HG03025 (cell line): ENCODE measurements around the gene UHRF1.
"Not testable (repeated sequence)": the region's sequence is repeated elsewhere in the genome, so short reads cannot be mapped to it uniquely, and the experiment has no call there.

Experiments
- ATAC-seq: cut with Tn5 transposase; IDR thresholded peaks from one replicate; pipeline ENCODE4 v1.9.1; 2021; ENCODE audit warnings: mild to moderate bottlenecking, moderate library complexity; ENCODE audit not compliant: unreplicated experiment, low FRiP score

The UHRF1 gene

DNA sequence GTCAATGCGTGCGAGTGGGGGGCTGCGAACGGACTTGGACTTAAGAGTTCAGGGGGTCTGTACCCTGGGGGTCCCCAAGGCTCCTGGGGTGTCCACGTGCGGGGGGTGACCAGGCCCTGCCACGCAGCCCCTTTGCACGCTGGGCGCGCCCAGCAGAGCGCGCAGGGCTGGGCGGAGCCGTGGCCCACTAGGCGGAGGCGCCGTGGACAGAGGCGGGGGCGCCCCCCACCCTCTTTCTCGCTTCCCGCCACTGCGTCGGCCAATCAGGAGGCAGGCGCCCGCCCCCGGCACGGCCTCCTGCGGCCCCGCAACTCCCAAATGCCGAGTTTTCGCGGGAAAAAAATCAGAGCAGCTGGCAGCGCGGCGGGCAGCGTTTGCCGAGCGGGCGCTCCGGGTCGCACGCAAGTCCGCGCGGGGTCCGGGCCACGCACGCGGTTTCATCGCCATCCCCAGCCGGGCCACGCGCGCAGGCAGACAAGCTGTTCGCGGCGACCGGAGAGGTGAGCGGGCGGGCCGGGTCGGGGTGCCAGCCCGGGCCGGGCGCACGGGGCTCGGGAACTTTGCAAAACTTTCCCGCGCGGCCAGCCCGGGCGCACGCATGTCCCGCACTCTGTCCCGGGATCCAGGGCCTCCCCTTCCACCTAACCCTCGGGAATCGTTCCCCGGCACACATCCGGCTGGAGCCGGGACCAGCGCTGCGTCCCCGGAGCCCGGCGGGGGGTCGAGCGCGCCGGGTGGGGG is at the start of gene UHRF1:
UHRF1 (plus strand) TSS at position 346 of the 741 bp plus-strand sequence. CDS start 1,385 bp downstream, outside the sequence.
- ATAC-seq: no peak

DNA sequence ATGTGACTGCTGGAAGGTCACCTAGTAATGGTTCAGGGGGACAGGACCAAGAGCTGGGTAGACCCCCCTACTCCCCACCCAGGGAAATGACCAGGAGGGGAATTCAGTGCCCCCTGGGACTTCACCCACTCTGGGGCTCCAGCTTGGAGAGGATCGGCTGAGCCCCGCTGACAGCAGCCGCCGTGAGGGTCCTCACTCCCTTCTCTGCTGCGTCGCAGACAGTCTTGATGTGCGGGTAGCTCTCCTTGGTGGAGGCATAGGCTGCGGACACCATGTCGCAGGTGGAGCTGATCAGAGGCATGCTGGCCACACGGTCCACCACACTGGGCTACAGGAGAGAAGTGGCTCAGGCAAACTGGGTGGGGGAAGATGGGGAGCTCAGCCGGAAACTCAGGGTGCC is 49.6 kb upstream of the UHRF1 start:
- ATAC-seq: no peak

- no peak for ATAC-seq
Observed at GRCh38 chr19:4861147-4861546, 48.2 kb upstream of the UHRF1 start.

GRCh38 chr19:4866595-4867424 is 42.5 kb upstream of the UHRF1 start:
- no peak for ATAC-seq

GRCh38 chr19:4867534-4868285 is 41.6 kb upstream of the UHRF1 start, which contains the start of gene PLIN3:
PLIN3 (minus strand) TSS chr19:4867667; CDS start chr19:4861394, 6,273 bp downstream.
- ATAC-seq: peak; percentile 51

- ATAC-seq: no peak
Observed at GRCh38 chr19:4868286-4868834, 40.9 kb upstream of the UHRF1 start.

DNA sequence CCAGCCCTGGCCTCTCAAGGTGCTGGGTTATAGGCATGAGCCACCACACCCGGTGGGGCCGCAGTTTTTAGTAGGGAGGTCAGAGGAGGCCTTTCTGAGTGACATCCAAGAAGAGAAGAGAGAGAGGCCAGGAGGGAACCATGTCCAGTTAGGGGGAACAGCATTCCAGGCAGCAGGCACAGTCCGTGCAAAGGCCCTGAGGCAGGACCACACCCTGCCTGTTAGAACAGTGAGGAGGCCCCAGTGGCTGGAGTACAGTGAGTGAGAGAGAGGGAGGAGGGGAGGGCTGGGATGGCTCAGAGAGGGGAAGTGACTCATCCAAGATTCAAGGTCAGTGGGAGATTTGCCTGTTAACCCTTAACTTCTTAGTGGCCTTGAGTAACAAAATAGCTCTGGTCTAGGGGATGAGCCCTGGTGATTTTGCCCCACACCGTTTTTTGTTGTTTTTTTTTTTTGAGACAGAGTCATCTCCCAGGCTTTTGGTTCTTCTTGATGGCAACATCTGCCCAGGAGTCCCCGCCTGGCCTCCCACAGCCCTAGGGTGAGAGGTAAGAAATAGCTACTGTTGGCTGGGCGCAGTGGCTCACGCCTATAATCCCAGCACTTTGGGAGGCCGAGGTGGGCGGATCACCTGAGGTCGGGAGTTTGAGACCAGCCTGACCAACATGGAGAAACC is 39.1 kb upstream of the UHRF1 start:
- ATAC-seq: no peak

- no peak for ATAC-seq
Observed at GRCh38 chr19:4871711-4872110, 37.6 kb upstream of the UHRF1 start.

DNA sequence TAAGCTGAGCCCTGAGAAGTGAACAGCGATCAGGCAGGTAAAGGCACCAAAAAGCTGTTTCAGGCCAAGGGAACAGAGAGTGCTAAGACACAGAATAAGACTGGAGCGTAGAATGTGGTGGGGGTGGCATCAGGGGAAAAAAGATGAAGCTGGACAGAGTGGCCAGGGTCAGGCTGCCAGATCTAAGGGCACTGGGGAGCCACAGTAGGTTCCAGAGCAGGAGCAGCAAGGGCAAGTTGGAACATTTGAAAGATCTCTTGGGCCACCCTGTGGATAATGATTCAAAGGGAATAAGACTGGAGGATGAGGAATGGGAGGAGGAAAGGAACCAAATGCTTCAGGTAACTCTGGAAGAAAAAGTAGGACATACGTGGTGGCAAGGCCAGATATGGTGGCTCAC is 35.4 kb upstream of the UHRF1 start:
- ATAC-seq: no peak

GRCh38 chr19:4877753-4878490 is 31.4 kb upstream of the UHRF1 start:
- no peak for ATAC-seq

- ATAC-seq: no peak
Observed at GRCh38 chr19:4878491-4878968, 30.8 kb upstream of the UHRF1 start.

DNA sequence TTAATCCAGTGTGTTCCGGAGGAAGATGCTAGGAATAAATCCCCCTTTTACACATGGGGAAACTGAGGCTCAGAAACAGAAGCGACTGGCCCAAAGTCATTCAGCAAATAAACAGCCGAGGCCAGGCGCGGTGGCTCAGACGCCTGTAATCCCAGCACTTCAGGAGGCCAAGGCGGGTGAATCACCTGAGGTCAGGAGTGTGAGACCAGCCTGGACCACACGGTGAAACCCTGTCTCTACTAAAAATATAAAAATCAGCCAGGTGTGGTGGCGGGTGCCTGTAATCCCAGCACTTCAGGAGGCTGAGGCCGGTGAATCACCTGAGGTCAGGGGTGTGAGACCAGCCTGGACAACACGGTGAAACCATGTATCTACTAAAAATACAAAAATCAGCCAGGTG is 30.3 kb upstream of the UHRF1 start:
- no peak for ATAC-seq

GRCh38 chr19:4882874-4883273 is 26.4 kb upstream of the UHRF1 start:
- ATAC-seq: not testable (repeated sequence)

DNA sequence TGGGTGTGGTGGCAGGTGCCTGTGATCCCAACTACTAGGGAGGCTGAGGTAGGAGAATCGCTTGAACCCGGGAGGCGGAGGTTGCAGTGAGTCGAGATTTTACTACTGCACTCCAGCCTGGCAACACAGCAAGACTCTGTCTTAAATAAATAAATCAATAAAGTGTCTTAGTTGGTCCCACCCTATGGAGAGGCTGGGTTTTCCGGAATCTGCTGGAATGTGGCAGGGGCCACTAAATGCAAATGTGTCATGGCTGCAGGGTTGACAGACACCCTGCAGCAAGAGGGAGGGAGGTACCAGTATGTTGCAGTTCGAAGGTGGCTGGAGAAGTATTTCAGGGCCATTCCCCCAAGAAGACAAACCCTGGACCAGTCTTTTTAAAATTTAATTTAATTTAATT is 24.3 kb upstream of the UHRF1 start:
- not testable (repeated sequence) for ATAC-seq

DNA sequence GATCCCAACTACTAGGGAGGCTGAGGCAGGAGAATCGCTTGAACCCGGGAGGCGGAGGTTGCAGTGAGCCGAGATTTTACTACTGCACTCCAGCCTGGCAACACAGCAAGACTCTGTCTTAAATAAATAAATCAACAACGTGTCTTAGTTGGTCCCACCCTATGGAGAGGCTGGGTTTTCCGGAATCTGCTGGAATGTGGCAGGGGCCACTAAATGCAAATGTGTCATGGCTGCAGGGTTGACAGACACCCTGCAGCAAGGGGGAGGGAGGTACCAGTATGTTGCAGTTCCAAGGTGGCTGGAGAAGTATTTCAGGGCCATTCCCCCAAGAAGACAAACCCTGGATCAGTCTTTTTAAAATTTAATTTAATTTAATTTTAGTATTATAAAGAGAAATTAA is 21.5 kb upstream of the UHRF1 start:
- not testable (repeated sequence) for ATAC-seq

DNA sequence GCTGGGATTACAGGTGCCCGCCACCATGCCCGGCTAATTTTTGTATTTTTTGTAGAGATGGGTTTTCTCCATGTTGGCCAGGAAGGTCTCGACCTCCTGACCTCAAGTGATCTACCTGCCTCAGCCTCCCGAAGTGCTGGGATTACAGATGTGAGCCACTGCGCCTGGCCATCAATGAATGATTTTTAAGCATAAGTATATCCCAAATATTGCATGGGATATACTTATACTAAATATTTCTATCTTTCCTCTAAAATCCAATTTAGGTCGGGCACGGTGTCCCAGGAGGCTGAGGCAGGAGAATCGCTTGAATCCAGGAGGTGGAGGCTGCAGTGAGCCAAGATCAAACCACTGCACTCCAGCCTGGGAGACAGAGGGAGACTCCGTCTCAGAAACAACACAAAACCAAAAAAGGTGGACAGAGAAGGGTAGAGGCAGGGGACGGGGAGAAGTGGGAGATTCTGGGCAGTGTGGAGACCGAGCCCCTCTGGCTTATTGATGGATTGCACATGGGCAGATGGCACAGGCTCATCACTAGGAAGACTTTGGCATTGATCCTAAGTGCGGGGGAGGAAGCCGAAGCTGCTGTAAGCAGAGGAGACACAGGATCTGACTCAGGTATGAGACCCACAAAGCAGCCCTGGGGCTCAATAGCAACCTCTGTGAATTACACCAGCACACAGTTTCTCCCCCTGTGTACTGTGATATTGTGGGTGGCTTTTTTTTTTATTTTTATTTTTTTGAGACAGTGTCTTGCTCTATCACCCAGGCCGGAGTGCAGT is 20.1 kb upstream of the UHRF1 start:
- no peak for ATAC-seq

DNA sequence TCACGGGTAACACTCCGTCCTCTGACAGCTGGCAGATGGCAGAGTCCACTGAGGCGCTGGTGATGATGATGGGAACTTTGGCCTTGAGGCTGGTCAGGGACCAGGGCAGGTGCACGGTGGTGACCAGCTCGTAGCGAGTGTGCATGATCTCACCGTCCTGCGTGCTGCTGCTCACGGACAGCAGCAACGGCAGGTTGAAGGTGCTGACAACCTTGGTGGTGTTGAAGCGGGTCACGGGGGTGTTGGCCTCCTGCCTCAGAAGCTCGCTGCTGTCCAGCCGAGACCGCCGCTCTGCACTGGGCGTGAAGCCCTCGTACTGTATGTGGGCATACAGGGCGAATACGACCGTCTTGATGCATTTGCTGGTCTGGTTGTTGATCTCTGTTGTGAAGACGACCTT is 18.2 kb upstream of the UHRF1 start:
- no peak for ATAC-seq

DNA sequence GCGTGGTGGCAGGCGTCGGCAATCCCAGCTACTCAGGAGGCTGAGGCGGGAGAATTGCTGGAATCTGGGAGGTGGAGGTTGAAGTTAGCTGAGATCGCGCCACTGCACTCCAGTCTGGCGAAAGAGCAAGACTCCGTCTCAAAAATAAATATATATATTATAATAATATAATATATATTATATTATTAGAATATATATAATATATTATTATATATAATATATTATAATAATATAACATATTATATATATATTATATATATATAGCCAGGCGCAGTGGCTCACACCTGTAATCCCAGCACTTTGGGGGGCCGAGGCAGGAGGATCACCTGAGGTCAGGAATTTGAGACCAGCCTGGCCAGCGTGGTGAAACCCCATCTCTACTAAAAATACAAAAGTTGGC is 16.3 kb upstream of the UHRF1 start:
- not testable (repeated sequence) for ATAC-seq
